DND-41 (cell line): ENCODE results near the gene EHHADH.

Source experiments
- ATAC-seq: fragments of 200-7000 bp; cut with Tn5 transposase; 3 replicates; pipeline ENCODE4 v1.9.1; 2021; ENCODE audit warnings: low read depth; ENCODE audit not compliant: insufficient read depth
- DNase-seq: peaks from one replicate; pipeline ENCODE4 v3.0.0-alpha.2; 2020
- H2AFZ ChIP-seq: 2 replicates; pipeline ENCODE4 v1.6.0; 2012; ENCODE audit warnings: low read depth, low read length
- H3K27ac ChIP-seq: 2 replicates; pipeline ENCODE4 v1.5.1; 2012; ENCODE audit warnings: low read length, inconsistent platforms
- H3K27me3 ChIP-seq: fragments of 200-600 bp; sonication (generic); 2 replicates; pipeline ENCODE4 v1.6.0; 2012; ENCODE audit warnings: low read length, mild to moderate bottlenecking, inconsistent platforms; ENCODE audit not compliant: insufficient read depth, poor library complexity
- H3K36me3 ChIP-seq: 2 replicates; pipeline ENCODE4 v1.5.1; 2012; ENCODE audit warnings: low read length, inconsistent platforms; ENCODE audit not compliant: insufficient read depth
- H3K4me1 ChIP-seq: 2 replicates; pipeline ENCODE4 v1.5.1; 2012; ENCODE audit warnings: mild to moderate bottlenecking, low read length; ENCODE audit not compliant: insufficient read depth
- H3K4me2 ChIP-seq: 2 replicates; pipeline ENCODE4 v1.6.0; 2012; ENCODE audit warnings: mild to moderate bottlenecking, moderate library complexity, low read length, inconsistent platforms; ENCODE audit not compliant: insufficient read depth
- H3K4me3 ChIP-seq, 2 experiments: fragments of 200-600 bp in 1 of 2; shearing (Covaris generic) in 1 of 2; 2 replicates each; pipeline ENCODE4 v1.5.1; 2012 to 2016; ENCODE audit warnings: inconsistent platforms in 2 of 2, low read length in 2 of 2, mild to moderate bottlenecking in 2 of 2, low read depth in 1 of 2, moderate library complexity in 1 of 2
- H3K79me2 ChIP-seq: 2 replicates; pipeline ENCODE4 v1.6.0; 2012; ENCODE audit warnings: low read length, inconsistent platforms; ENCODE audit not compliant: insufficient read depth
- H3K9ac ChIP-seq: 2 replicates; pipeline ENCODE4 v1.6.0; 2012; ENCODE audit warnings: low read depth, mild to moderate bottlenecking, inconsistent platforms, low read length, moderate library complexity
- H3K9me3 ChIP-seq: 2 replicates; pipeline ENCODE4 v1.5.1; 2012; ENCODE audit warnings: low read length, moderate library complexity, mild to moderate bottlenecking, inconsistent platforms; ENCODE audit not compliant: insufficient read depth, severe bottlenecking
- H4K20me1 ChIP-seq: 2 replicates; pipeline ENCODE4 v1.6.0; 2012; ENCODE audit warnings: low read length; ENCODE audit not compliant: insufficient read depth
- EZH2 ChIP-seq: IDR thresholded peaks from 3 replicates; pipeline ENCODE4 v1.6.1; 2012; ENCODE audit warnings: borderline replicate concordance, low read depth, mild to moderate bottlenecking, moderate library complexity, low read length, inconsistent platforms; ENCODE audit not compliant: severe bottlenecking
- TF ChIP-seq, protein P1 (sequence below): IDR thresholded peaks from 2 replicates; pipeline ENCODE4 v1.5.1; 2012; ENCODE audit warnings: borderline replicate concordance, low read length, moderate library complexity, mild to moderate bottlenecking; ENCODE audit not compliant: poor library complexity, severe bottlenecking; ENCODE audit errors: extremely low read depth

EHHADH gene

DNA sequence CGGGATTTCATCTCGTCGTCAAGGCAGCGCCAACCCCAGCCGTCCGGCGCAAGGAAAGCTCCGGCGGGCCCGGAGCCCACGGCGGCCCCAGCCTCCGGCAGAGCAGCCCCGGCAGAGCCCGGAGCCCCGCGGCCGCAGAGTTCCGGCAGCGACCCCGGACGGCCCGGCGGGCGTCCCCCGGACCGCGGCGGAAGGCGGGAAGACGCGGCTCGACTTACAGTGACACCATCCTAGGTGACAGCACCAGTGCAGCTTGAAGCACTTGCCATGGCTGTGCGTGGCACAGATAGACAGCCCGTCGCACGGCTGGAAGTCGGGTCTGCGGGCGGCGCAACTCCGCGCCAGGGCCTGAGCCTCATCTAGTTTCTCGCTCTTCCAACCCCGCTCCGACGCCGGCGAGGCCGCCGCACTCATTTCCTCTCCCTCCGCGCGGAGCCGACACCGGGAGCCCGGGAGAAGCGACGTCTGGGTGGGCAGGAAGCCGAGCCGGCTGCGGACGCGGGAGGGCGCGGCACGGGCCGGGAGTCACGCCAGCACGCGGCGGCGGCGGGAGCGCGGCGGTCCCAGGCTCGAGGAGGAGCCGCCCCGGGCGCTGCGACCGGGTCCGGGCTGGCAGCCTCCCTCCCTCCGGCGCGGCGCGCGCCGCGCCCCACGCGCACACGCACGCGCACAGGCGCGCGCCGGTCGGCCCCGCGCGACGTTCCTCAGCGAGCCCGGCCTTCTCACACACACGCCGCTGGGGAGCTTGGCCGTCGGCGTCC, 101.3 kb downstream of the EHHADH start, which contains the start of gene C3orf70:
Gene C3orf70, minus strand, starts transcription at position 651 of the 761 bp plus-strand sequence. Its CDS starts 237 bp downstream, at position 414.
- Histone ChIP-seq H3K27me3 (peaks cover 11% of the 10 kb centered on the region), H2AFZ (no peak within 1 kb of the TSS), H3K4me1 (no peaks in the 10 kb centered on the region), H3K4me2 (no peak within 1 kb of the TSS), H3K36me3 (no peaks in the 10 kb centered on the region), H3K9me3 (no peaks in the 10 kb centered on the region), H3K79me2 (no peaks in the 10 kb centered on the region), H3K27ac (no peak within 1 kb of the TSS), H3K4me3 (no peak within 1 kb of the TSS), H3K9ac (no peak within 1 kb of the TSS), H4K20me1 (no peaks in the 10 kb centered on the region)
- DNase-seq (no peak), ATAC-seq (no peak)
- no peak for TF ChIP-seq EZH2
- TF ChIP-seq, protein P1, sequence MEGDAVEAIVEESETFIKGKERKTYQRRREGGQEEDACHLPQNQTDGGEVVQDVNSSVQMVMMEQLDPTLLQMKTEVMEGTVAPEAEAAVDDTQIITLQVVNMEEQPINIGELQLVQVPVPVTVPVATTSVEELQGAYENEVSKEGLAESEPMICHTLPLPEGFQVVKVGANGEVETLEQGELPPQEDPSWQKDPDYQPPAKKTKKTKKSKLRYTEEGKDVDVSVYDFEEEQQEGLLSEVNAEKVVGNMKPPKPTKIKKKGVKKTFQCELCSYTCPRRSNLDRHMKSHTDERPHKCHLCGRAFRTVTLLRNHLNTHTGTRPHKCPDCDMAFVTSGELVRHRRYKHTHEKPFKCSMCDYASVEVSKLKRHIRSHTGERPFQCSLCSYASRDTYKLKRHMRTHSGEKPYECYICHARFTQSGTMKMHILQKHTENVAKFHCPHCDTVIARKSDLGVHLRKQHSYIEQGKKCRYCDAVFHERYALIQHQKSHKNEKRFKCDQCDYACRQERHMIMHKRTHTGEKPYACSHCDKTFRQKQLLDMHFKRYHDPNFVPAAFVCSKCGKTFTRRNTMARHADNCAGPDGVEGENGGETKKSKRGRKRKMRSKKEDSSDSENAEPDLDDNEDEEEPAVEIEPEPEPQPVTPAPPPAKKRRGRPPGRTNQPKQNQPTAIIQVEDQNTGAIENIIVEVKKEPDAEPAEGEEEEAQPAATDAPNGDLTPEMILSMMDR = no peak

DNA sequence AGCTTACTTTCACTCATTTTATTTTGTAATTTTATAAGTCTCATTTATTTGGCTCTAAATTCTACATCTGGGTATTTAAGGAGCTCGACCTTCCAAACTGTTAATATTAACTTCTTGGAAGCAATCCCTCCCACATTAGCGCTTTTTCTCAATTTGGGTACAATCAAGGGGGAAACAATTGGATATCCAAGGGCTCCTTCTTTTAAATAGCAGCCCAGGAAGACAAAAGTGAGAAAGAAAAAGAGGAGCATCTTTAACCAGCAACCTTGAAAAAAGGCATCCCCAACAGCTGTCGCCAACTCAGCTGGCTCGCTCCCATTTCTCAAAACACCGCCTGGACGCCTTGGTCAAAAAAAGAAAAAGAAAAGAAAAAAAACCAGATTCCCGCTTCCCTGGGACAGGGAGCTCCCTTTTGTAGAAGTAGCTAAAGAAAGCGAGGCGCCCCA, 101.9 kb downstream of the EHHADH start:
- Histone ChIP-seq H3K4me3 (no peak overlapping the region), H3K9ac (no peak overlapping the region), H2AFZ (no peak overlapping the region), H3K27ac (no peak overlapping the region), H4K20me1 (no peaks in the 10 kb centered on the region), H3K79me2 (no peaks in the 10 kb centered on the region), H3K4me2 (no peak overlapping the region), H3K36me3 (no peaks in the 10 kb centered on the region), H3K4me1 (no peaks in the 10 kb centered on the region), H3K27me3 (peaks cover 8% of the 10 kb centered on the region), H3K9me3 (no peaks in the 10 kb centered on the region)
- TF ChIP-seq, protein P1 = no peak
- TF ChIP-seq EZH2 = no peak
- ATAC-seq = no peak
- DNase-seq = no peak

DNA sequence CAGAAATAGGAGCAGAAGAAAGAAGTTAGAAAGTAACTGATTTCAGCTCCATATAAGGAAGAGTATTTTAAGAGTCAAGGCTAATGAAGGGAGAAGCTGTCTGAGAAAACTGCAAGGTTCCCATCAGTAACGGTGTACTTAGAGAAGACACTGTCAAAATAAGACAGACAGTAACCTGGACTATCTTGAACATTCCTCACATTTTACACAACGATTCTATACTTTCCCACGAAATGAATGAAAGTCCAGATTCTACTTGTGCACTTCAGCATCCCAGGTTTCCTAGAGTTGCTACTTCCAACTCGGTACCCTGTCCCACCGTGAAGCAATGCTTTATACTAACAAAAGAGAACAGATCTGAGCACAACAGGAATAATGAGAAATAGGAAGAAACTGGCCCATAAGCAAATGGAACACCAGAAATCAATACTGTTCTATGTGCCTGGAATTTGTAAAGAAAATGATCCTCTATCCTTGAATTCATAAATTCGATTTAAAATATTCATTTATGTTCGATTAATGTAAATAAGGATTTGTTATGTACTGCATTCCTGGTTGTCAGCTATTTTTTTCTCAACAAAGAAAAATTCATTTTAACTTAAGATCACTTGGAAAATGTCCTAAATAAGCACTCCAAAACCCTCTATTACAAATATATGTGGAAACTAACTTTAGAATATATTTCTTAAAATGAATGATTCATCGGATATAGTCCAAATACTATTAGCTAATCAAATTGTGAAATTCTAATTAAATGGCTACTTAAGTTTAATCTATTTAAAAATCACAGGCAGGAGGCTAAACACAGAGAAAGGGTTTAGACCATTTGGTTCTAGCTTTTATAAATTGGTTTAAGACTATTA, 102.5 kb downstream of the EHHADH start:
- Histone ChIP-seq H4K20me1 (no peaks in the 10 kb centered on the region), H3K4me3 (no peak overlapping the region), H3K27ac (no peak overlapping the region), H3K4me1 (no peaks in the 10 kb centered on the region), H3K36me3 (no peaks in the 10 kb centered on the region), H3K4me2 (no peak overlapping the region), H3K9ac (no peak overlapping the region), H3K27me3 (peaks cover 8% of the 10 kb centered on the region), H3K79me2 (no peaks in the 10 kb centered on the region), H3K9me3 (no peaks in the 10 kb centered on the region), H2AFZ (no peak overlapping the region)
- DNase-seq (no peak), ATAC-seq (no peak)
- TF ChIP-seq, protein P1 = no peak
- no peak for TF ChIP-seq EZH2
